ENCODE measurements around the gene MTUS2. TPM values are rescaled to one million over a fixed set of nuclear protein-coding genes. Genes with fewer than 3 reads are reported as not detected.

The MTUS2 gene
- total and polyA plus RNA-seq, 10 of the 15 experiments (the other 5 are each of a cell fraction or from before 2014, with no cell fraction given) = under 0.01 to 0.05 (median 0.02) TPM; not detected in 6

DNA sequence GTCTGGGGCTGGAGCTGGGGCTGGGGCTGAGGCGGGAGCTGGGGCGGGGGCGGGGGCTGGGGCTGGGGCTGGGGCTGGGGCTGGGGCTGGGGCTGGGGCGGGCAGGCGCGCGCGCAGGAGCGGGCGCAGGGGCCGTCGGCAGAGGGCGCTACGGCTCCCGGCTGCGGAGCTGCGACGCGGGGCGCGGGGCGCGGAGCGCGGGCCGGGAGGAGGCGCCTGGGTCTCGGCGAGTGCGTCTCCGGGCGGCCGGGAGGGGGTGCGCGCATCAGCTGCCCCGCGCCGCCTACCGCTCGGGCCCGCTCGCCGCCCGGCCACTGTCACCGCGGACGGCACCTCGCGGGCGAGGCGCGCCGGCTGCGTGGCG lies 422 bp upstream of the MTUS2 start (continued):
- TF ChIP-seq CUX1 (IDR thresholded peaks at IDR 0.05; ENCODE audit: insufficient replicate concordance, low read depth, low read length) (no peak), PKNOX1 (IDR thresholded peaks at IDR 0.05) (no peak), EGR1 (IDR thresholded peaks at IDR 0.05; ENCODE audit: borderline replicate concordance in 1 of 2, low read depth in 2 of 2, low read length in 2 of 2) (no peak), TAF1 (IDR thresholded peaks at IDR 0.05; ENCODE audit: borderline replicate concordance, low read depth, low read length) (no peak), PAX8 (IDR thresholded peaks at IDR 0.05) (no peak), NR2C2 (IDR thresholded peaks at IDR 0.05; ENCODE audit: borderline replicate concordance, control insufficient read depth, insufficient read length, low read depth) (no peak), RAD21 (IDR thresholded peaks at IDR 0.05; ENCODE audit: insufficient read depth, low read depth, low read length) (peak; percentile 49)
